ENCODE measurements around the gene PXYLP1.

The PXYLP1 gene

DNA sequence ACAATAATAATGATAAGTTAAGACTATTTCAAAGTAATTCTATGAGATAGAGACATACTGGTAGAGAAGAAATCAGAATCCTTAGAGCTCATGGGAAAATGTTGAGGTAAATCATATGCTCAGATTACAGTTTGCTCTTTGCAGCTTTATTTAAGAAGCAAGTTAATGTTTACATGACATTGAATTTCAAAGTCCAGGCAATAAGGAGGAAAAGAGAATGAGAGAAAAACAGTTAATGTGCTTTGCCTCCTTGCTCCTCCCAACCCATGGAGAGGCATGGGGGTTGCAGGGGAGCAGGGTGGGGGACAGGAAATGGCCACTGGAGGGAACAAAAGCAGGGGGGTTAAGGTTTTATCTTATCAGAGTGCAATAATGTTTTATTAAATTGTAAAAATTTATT lies 94.5 kb downstream of the PXYLP1 start:
- Histone ChIP-seq H3K27ac (ENCODE audit: low read depth, low read length) (no peak overlapping the region), H3K4me1 (ENCODE audit: control insufficient read depth, insufficient read depth, low read length, unreplicated experiment) (peaks cover 25% of the 10 kb centered on the region), H3K4me3 (ENCODE audit: low read depth, low read length) (no peak overlapping the region), H3K36me3 (ENCODE audit: insufficient read depth, low read length) (no peaks in the 10 kb centered on the region; the same call in 1 of the 2 replicates), H3K27me3 (ENCODE audit: insufficient read depth, low read length) (no peaks in the 10 kb centered on the region), H2AFZ (ENCODE audit: low read length, unreplicated experiment) (no peak overlapping the region), H3K79me2 (ENCODE audit: control insufficient read depth, insufficient read depth, low read length, unreplicated experiment) (no peaks in the 10 kb centered on the region)

DNA sequence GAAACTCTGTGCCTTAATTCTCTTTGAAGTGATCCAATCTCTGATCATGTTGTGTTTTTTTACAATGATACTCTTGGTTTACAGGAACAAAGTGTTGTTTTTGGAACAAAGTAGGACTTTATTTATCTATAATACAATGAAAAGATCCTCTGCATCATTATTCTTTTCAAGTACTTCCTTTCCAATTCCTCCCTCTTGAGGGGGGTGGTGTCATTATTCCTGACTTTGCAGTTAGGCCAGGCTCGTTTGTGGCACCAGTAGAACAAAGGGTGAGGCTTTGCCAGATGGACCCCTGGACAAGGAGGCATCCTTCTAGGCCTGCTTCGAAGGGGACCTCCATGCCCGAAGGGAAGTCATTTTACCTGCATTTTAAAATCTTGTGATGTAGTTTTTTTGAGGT lies 95.0 kb downstream of the PXYLP1 start:
- Histone ChIP-seq H2AFZ (ENCODE audit: low read length, unreplicated experiment) (no peak overlapping the region), H3K27me3 (ENCODE audit: insufficient read depth, low read length) (no peaks in the 10 kb centered on the region), H3K79me2 (ENCODE audit: control insufficient read depth, insufficient read depth, low read length, unreplicated experiment) (no peaks in the 10 kb centered on the region), H3K27ac (ENCODE audit: low read depth, low read length) (no peak overlapping the region), H3K36me3 (ENCODE audit: insufficient read depth, low read length) (no peaks in the 10 kb centered on the region; the same call in 1 of the 2 replicates), H3K4me3 (ENCODE audit: low read depth, low read length) (no peak overlapping the region), H3K4me1 (ENCODE audit: control insufficient read depth, insufficient read depth, low read length, unreplicated experiment) (peaks cover 25% of the 10 kb centered on the region)

DNA sequence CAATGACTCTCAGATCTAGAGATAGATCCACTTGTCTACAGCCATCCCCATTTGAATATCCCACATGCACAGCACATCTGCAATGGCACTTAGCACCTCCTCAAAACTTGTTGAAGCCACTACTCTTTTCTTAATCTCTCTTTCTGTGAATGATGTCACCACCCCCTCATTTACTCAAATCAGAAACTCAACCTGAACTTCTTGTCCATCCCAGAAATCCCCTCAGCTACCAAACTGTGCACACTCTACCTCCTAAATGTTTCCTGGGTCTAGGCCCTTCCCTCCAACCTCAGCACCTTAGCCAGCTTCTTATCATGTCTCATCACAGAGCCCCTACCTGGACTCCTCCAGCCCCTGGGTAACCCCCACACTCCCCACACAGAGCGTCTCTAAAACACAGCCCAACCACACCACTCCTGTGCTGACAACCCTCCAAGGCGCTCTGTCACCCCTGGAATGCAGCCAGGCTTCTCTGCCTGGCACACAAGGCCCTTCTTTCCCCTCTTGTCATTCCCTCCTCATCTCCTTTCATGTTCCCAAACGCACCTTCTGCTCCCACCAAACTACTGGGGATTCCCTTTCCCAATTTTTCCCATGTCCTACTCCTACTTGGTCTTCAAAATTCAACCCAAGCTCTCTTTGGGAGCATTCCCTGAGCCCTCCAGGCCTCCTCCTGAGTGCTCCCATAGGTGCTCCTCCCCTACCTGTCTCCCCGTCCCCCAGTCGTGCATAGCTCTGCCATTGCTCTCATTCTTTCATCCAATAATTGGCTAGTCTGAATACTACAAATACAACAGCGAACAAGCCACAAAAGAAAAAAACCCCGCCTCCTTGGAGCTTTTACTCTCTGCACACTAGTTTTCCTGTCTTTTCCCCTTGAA lies 96.9 kb downstream of the PXYLP1 start:
- no peak overlapping the region for H2AFZ ChIP-seq (ENCODE audit: low read length, unreplicated experiment)

DNA sequence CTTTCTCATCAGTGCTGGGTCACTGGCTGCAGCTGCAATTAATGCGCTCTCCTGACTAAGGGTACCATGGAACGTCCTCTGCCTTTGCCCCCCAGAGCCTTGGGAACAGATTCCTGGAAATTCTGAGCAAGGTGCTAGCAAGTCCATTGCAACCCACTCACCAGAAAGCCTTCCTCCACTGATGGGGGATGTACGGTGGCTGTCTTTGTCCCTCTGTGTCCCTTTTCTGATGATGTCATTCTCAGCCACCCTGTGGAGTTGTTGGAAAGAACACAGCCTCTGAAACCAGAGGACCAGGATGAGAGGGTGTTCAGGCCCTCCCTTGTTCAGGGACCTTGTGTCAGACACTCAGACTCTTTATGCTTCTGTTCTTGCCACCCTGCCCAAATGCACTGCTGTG lies 98.6 kb downstream of the PXYLP1 start:
- Histone ChIP-seq H3K36me3 (ENCODE audit: insufficient read depth, low read length) (no peaks in the 10 kb centered on the region), H2AFZ (ENCODE audit: low read length, unreplicated experiment) (no peak overlapping the region), H3K4me1 (ENCODE audit: control insufficient read depth, insufficient read depth, low read length, unreplicated experiment) (peaks cover 42% of the 10 kb centered on the region), H3K27me3 (ENCODE audit: insufficient read depth, low read length) (no peaks in the 10 kb centered on the region), H3K79me2 (ENCODE audit: control insufficient read depth, insufficient read depth, low read length, unreplicated experiment) (no peaks in the 10 kb centered on the region), H3K4me3 (ENCODE audit: low read depth, low read length) (no peak overlapping the region), H3K27ac (ENCODE audit: low read depth, low read length) (peak overlapping the region; percentile 98; the same call in 1 of the 2 replicates)

More for the DNA sequence above, 96.9 kb downstream of the PXYLP1 start:
- Histone ChIP-seq H3K4me3 (ENCODE audit: low read depth, low read length) (no peak overlapping the region), H3K27ac (ENCODE audit: low read depth, low read length) (no peak overlapping the region), H3K27me3 (ENCODE audit: insufficient read depth, low read length) (no peaks in the 10 kb centered on the region), H3K36me3 (ENCODE audit: insufficient read depth, low read length) (no peaks in the 10 kb centered on the region; the same call in 1 of the 2 replicates), H3K79me2 (ENCODE audit: control insufficient read depth, insufficient read depth, low read length, unreplicated experiment) (no peaks in the 10 kb centered on the region), H3K4me1 (ENCODE audit: control insufficient read depth, insufficient read depth, low read length, unreplicated experiment) (peaks cover 34% of the 10 kb centered on the region)

DNA sequence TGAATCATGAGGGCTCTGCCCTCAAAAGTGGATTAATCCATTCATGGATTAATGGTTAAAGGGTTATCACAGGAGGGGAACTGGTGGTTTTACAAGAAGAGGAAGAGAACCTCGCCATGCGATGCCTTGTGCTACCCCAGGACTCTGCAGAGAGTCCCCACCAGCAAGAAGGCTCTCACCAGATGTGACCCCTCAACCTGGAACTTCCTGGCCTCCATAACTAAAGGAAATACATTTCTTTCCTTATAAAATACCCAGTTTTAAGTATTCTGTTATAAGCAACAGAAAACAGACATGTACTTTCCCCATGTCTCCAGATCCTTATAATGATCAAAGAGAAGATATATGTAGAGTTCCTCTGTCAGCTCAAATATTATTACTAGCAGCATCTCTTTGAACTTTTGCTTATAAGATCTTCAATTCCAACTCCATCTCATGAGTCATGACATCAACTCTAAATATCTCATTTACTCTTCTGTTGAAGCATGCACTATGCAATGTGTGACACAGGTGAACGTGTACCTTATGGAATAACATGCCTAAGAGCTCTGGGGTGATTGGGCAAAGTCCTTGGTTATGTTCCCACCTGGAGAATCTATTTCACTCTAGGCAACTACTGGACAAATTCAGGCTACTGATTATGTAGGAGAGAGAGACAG lies 99.2 kb downstream of the PXYLP1 start:
- H2AFZ ChIP-seq (ENCODE audit: low read length, unreplicated experiment) = no peak overlapping the region
- no peak overlapping the region for H3K4me3 ChIP-seq (ENCODE audit: low read depth, low read length)
- H3K36me3 ChIP-seq (ENCODE audit: insufficient read depth, low read length) = no peaks in the 10 kb centered on the region
- no peaks in the 10 kb centered on the region for H3K79me2 ChIP-seq (ENCODE audit: control insufficient read depth, insufficient read depth, low read length, unreplicated experiment)
- H3K4me1 ChIP-seq (ENCODE audit: control insufficient read depth, insufficient read depth, low read length, unreplicated experiment) = peaks cover 49% of the 10 kb centered on the region
- no peaks in the 10 kb centered on the region for H3K27me3 ChIP-seq (ENCODE audit: insufficient read depth, low read length)
- H3K27ac ChIP-seq (ENCODE audit: low read depth, low read length) = peak overlapping the region; percentile 98

DNA sequence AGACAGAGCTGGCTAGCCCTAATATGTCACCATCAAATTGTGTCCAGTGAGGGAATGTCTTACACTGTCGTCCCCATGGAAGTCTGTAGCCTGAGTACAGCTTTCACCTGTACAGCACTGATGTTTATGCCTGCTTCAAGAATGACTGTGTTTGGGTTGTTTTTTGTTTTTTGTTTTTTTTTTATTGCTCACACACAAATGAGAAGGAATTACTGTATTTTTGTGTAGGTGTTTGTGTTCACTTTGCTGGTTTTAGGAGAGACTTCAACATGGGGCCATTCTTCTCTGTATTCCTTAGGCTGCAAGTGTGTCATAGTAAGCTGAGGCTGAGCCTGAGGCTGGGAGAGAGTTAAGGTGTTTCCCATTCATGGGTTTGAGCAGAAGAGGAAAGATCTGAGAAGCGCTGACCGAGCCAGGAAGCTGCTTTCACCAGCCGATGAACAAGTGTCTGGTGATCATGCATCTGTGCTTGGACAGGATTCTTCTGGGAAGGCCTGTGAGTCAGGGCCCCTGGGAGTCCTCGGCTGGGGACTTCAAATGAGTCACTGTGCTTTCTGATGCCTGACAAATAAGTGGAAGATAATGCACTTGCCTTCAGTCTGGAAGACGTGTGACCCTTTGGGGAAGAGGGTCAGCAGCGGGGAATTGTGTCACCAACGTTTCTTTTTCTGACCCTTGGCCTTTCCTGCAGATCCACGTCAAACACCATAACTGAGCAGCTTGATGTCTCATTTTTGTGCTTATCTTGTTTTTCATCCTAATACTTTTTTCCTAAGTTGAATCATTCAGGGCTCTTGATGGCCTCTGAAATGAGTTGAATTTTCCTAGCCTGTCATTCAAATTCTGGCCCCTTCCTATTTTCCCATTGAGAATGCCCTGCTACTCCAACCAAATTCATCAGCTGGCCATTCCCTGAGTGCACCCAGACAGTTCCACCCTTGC lies 100.0 kb downstream of the PXYLP1 start:
- H2AFZ ChIP-seq (ENCODE audit: low read length, unreplicated experiment) = no peak overlapping the region
- peak overlapping the region; percentile 98 for H3K27ac ChIP-seq (ENCODE audit: low read depth, low read length)
- no peaks in the 10 kb centered on the region for H3K27me3 ChIP-seq (ENCODE audit: insufficient read depth, low read length)
- H3K36me3 ChIP-seq (ENCODE audit: insufficient read depth, low read length) = no peaks in the 10 kb centered on the region
- no peaks in the 10 kb centered on the region for H3K79me2 ChIP-seq (ENCODE audit: control insufficient read depth, insufficient read depth, low read length, unreplicated experiment)
- H3K4me3 ChIP-seq (ENCODE audit: low read depth, low read length) = peak overlapping the region; percentile 26; the same call in 1 of the 2 replicates
- H3K4me1 ChIP-seq (ENCODE audit: control insufficient read depth, insufficient read depth, low read length, unreplicated experiment) = peaks cover 52% of the 10 kb centered on the region

DNA sequence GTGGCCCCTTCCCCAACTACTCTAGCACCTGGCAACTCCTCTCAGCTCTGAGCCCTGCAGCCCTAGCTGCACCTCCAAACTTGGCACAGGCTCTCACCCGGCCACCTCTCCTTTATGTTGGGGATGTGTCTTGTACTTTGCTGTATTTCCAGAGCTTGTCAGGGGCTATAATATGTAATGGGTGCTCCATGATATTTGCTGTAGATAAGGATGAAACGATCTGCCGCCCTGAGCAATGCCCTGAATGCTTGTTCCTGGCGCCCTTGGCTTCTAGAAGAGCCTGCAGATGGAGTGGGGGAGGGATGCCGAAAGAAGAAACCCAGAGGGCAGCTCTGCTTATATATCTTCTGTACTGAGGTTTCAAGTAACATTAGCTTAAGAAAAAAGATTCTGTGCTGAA lies 100.8 kb downstream of the PXYLP1 start:
- Histone ChIP-seq H3K4me3 (ENCODE audit: low read depth, low read length) (peak overlapping the region; percentile 26; the same call in 1 of the 2 replicates), H3K4me1 (ENCODE audit: control insufficient read depth, insufficient read depth, low read length, unreplicated experiment) (peaks cover 58% of the 10 kb centered on the region), H3K36me3 (ENCODE audit: insufficient read depth, low read length) (no peaks in the 10 kb centered on the region), H3K27me3 (ENCODE audit: insufficient read depth, low read length) (no peaks in the 10 kb centered on the region), H2AFZ (ENCODE audit: low read length, unreplicated experiment) (no peak overlapping the region), H3K27ac (ENCODE audit: low read depth, low read length) (peak overlapping the region; percentile 98), H3K79me2 (ENCODE audit: control insufficient read depth, insufficient read depth, low read length, unreplicated experiment) (no peaks in the 10 kb centered on the region)

DNA sequence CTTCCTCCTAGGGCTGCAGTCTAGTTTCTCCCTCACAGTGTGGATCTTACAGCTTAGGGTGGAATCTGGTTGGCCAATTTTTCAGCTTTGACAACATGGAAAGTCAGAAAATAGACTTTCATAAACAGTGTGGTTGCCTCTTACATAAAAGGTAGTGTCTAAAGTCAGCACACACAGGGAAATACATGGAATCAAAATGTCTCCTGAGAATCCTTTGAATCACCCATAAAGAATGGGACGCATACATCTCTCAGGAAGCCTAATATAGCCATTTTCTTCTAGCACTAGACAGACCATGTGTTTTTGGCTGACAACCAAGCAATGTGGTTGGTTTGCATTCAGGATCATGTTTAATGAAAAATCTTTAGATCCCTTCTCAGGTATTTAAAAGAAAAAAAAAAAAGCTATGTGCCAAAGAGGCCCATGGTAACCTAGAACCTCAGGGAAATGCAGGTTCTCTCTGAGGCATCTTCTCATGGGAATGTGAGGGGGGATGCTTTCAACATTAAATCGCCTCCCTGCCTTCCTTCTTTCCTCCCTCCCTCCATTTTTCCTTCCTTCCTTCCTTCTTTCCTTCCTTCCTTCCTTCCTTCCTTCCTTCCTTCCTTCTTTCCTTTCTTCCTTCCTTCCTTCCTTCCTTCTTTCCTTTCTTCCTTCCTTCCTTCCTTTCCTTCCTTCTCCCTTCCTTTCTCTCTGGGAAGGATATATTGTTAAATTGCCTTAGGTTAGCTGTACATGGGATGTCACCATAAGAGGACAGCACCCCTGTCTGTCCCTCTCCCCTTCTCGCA lies 102.4 kb downstream of the PXYLP1 start:
- H3K4me1 ChIP-seq (ENCODE audit: control insufficient read depth, insufficient read depth, low read length, unreplicated experiment) = peaks cover 61% of the 10 kb centered on the region
- no peak overlapping the region for H3K4me3 ChIP-seq (ENCODE audit: low read depth, low read length)
- no peaks in the 10 kb centered on the region for H3K79me2 ChIP-seq (ENCODE audit: control insufficient read depth, insufficient read depth, low read length, unreplicated experiment)
- H3K36me3 ChIP-seq (ENCODE audit: insufficient read depth, low read length) = no peaks in the 10 kb centered on the region
- no peak overlapping the region for H2AFZ ChIP-seq (ENCODE audit: low read length, unreplicated experiment)
- no peaks in the 10 kb centered on the region for H3K27me3 ChIP-seq (ENCODE audit: insufficient read depth, low read length)
- H3K27ac ChIP-seq (ENCODE audit: low read depth, low read length) = peak overlapping the region; percentile 98

DNA sequence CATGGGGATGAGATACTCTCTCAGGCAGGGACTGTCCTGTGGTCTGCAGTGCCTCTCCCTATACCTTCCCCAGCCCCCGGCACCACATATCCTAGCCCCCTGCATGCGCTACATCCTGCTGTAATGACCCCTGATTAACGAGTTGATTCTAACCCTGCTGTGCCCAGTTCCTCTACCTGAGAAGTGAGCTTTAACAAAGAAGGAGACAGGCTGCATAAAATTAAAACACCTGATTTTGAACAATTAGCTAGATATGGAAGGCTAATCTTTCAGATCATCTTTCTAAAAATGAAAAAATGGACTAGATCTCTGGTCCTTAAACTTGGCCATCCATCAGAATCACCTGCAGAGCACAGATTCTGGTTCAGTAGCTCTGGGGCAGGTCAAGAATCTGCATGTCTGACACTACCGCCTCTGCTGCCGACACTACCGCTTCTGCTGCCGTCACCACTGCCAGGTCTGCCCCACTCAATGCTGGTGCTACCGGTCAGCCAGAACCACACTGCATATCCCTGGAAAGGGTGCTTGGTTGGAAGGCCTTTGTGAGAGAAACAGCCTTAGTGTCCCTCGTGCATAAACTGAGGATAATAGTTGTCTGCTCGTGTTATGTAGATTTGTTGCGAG lies 103.1 kb downstream of the PXYLP1 start:
- Histone ChIP-seq H3K27ac (ENCODE audit: low read depth, low read length) (peak overlapping the region; percentile 61; the same call in 1 of the 2 replicates), H3K4me1 (ENCODE audit: control insufficient read depth, insufficient read depth, low read length, unreplicated experiment) (peaks cover 61% of the 10 kb centered on the region), H3K4me3 (ENCODE audit: low read depth, low read length) (no peak overlapping the region), H3K36me3 (ENCODE audit: insufficient read depth, low read length) (no peaks in the 10 kb centered on the region), H3K27me3 (ENCODE audit: insufficient read depth, low read length) (no peaks in the 10 kb centered on the region), H3K79me2 (ENCODE audit: control insufficient read depth, insufficient read depth, low read length, unreplicated experiment) (no peaks in the 10 kb centered on the region), H2AFZ (ENCODE audit: low read length, unreplicated experiment) (no peak overlapping the region)
